GM10248 (cell line): Measurements from ENCODE around the gene ASCC3.

Experiments
- CTCF ChIA-PET: fragments of 300-600 bp; sonication (Branson Sonifier 250); formaldehyde crosslinking; extraction: SDS; loops from one replicate; lab custom pipeline; 2021; ENCODE audit warnings: antibody characterized with exemption; lab: Yijun Ruan, JAX
- POLR2A ChIA-PET: fragments of 350-650 bp; sonication (Branson Sonifier 250); formaldehyde crosslinking; extraction: SDS; loops from one replicate; lab custom pipeline; 2020; ENCODE audit warnings: antibody characterized with exemption; lab: Yijun Ruan, JAX
- DNase-seq: peaks from one replicate; pipeline ENCODE4 v3.0.0; 2012; ENCODE audit errors: extremely low spot score
- TF ChIP-seq, protein P1 (sequence below): IDR thresholded peaks from 2 replicates; pipeline ENCODE4 v1.5.1; 2012; ENCODE audit warnings: mild to moderate bottlenecking, low read depth; ENCODE audit errors: extremely low read depth, missing control alignments, control extremely low read depth

ASCC3 gene

DNA sequence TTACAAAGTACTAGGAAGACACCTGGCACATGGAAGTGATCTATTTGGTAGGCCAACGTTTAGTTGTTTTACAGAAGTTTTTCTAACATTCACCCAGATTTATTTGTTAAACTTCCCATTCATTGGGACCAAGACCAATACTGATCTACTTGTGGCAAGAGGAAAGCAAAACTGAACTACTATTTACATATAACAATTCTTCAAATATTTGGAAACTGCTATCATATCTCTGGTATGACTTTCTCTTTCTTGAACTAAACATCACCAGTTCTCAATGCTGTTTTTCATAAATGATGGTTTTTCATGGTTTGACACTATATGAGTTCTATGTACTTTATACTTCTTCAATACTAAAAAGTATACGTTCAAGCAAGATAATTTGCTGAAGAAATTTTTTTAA, 189.2 kb downstream of the ASCC3 start:
- ChIA-PET POLR2A (no interaction called here), CTCF (interaction anchor here (1.2 kb wide), 1 partner anchor 18 kb away, joined by 3 read pairs; no protein-coding TSS in a partner anchor)
- TF ChIP-seq, protein P1, sequence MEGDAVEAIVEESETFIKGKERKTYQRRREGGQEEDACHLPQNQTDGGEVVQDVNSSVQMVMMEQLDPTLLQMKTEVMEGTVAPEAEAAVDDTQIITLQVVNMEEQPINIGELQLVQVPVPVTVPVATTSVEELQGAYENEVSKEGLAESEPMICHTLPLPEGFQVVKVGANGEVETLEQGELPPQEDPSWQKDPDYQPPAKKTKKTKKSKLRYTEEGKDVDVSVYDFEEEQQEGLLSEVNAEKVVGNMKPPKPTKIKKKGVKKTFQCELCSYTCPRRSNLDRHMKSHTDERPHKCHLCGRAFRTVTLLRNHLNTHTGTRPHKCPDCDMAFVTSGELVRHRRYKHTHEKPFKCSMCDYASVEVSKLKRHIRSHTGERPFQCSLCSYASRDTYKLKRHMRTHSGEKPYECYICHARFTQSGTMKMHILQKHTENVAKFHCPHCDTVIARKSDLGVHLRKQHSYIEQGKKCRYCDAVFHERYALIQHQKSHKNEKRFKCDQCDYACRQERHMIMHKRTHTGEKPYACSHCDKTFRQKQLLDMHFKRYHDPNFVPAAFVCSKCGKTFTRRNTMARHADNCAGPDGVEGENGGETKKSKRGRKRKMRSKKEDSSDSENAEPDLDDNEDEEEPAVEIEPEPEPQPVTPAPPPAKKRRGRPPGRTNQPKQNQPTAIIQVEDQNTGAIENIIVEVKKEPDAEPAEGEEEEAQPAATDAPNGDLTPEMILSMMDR, result no peak
- no peak for DNase-seq

GRCh38 chr6:100686216-100686615, 194.9 kb downstream of the ASCC3 start:
- ChIA-PET CTCF (no interaction called here), POLR2A (no interaction called here)
- TF ChIP-seq, protein P1, result no peak
- no peak for DNase-seq

- POLR2A ChIA-PET, result no interaction called here
- no peak for DNase-seq
- TF ChIP-seq, protein P1, result no peak
- CTCF ChIA-PET, result interaction anchor here (0.7 kb wide), 1 partner anchor 22 kb away, joined by 3 read pairs; no protein-coding TSS in a partner anchor
Observed at GRCh38 chr6:100685747-100686146, 195.4 kb downstream of the ASCC3 start.

- no peak for DNase-seq
- CTCF ChIA-PET, result interaction anchor here (1.1 to 5.3 kb wide), 2 partner anchors 9 to 16 kb away, joined by 3 to 28 read pairs; no protein-coding TSS in a partner anchor
Observed at GRCh38 chr6:100680163-100680562, 201.0 kb downstream of the ASCC3 start.

DNA sequence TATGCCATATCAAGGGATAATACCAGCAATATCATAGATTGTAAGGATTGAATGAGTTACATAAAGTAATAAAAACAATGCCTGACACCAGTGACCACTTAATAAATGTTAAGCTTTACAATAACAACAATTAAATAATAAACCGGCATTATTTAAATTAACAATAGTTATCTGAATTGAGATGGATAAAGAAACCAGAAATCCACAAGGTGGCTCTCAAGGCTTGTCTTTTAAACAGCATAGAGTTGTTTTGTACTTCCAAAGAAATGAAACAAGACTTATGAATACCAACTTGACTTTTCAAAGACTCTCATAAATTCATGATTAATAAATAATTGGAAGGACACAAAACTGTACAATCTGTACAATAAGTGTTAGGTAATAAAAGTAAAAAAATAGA, 203.1 kb downstream of the ASCC3 start:
- no peak for DNase-seq
- ChIA-PET POLR2A (no interaction called here), CTCF (interaction anchor here (5.3 kb wide), 1 partner anchor 14 kb away, joined by 28 read pairs; no protein-coding TSS in a partner anchor)
- TF ChIP-seq, protein P1, result no peak

More at GRCh38 chr6:100680163-100680562, 201.0 kb downstream of the ASCC3 start:
- POLR2A ChIA-PET, result no interaction called here
- TF ChIP-seq, protein P1, result no peak

DNA sequence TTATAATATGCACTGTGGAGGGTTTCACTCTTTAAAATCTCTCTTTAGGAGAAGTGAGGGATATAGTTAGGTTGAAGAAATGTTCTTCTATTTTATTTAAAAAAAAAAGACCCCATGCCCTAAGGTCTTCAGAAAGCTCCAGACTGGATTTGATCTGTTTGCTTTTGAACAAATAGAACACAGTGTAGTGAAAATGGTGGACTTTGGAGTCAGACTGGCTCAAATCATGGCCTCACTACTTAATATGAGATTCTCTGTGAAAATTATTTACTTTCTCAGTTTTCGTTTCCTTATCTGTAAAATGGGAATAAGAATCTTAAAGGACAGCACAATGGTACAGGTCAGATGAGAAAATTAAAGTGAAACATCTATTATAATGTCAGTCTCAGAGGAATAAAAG, 203.9 kb downstream of the ASCC3 start:
- TF ChIP-seq, protein P1, result no peak
- DNase-seq, result no peak
- POLR2A ChIA-PET, result no interaction called here
- CTCF ChIA-PET, result interaction anchor here (5.3 kb wide), 1 partner anchor 13 kb away, joined by 28 read pairs; no protein-coding TSS in a partner anchor

DNA sequence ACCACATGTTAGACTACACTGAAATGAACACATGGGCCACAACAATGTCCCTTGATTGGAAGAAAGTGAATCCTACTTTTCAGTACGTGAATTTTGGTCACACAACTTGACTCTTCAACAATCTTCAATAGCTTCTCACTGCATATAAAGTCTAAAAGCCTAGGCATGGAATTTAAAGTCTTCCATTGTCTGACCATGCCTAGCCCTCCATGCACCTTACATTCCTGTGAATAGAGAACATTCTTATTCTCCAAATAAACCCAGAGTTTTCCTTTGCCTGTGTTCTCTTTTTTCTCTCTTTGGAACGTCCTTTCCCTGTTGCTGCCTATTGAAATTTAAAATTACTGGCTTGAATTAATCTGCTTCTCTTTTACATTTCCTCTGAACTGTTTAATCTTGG, 207.5 kb downstream of the ASCC3 start:
- ChIA-PET POLR2A (no interaction called here), CTCF (interaction anchor here (1.4 kb wide), 1 partner anchor 10 kb away, joined by 3 read pairs; no protein-coding TSS in a partner anchor)
- TF ChIP-seq, protein P1, result no peak
- no peak for DNase-seq
